Endothelial cell of umbilical vein (primary cell): ENCODE measurements around the gene CHTOP. TPM values are rescaled to one million over a fixed set of nuclear protein-coding genes. Genes with fewer than 3 reads are reported as not detected.

Source experiments
- BruUV-seq: library from RNA; stranded (reverse); fragments of 400-500 nt; replicated peaks from 2 replicates; lab custom pipeline; 2021; lab: Mats Ljungman, UMichigan
- CTCF ChIA-PET: fragments of 300-600, 350-600 bp; sonication (Branson Sonifier 250); formaldehyde crosslinking; loops from one replicate; lab custom pipeline; 2021; ENCODE audit warnings: antibody characterized with exemption, inconsistent platforms; lab: Charles Lee
- POLR2A ChIA-PET: fragments of 300-600, 350-600 bp; sonication (Branson Sonifier 250); formaldehyde crosslinking; loops from one replicate; lab custom pipeline; 2021; ENCODE audit warnings: antibody characterized with exemption, inconsistent platforms; lab: Charles Lee
- DNase-seq: peaks from one replicate; pipeline ENCODE4 v3.0.0-alpha.2; 2011; ENCODE audit warnings: low read depth, low spot score
- FAIRE-seq: peaks from 2 replicates; lab custom pipeline; 2011; peaks lifted over from hg19 to GRCh38; lab: Jason Lieb, UNC
- H2AFZ ChIP-seq: 2 replicates; pipeline ENCODE4 v1.6.0; 2012; ENCODE audit warnings: low read depth, low read length, control low read depth, inconsistent platforms
- H3K27ac ChIP-seq: 2 replicates; pipeline ENCODE4 v1.5.1; 2011; ENCODE audit warnings: low read depth, mild to moderate bottlenecking, control low read depth, low read length, moderate library complexity; ENCODE audit not compliant: insufficient read depth
- H3K27me3 ChIP-seq, 2 experiments: 2 replicates each; pipeline versions ENCODE4 v1.6.0 to v1.6.1; 2011; ENCODE audit warnings: low read length in 2 of 2, mixed read lengths in 1 of 2; ENCODE audit not compliant: control insufficient read depth in 2 of 2, insufficient read depth in 2 of 2
- H3K36me3 ChIP-seq, 2 experiments: 2 replicates in 1 of 2; 3 replicates in 1 of 2; pipeline ENCODE4 v1.5.1; 2011; ENCODE audit warnings: low read length in 2 of 2, mild to moderate bottlenecking in 1 of 2, moderate library complexity in 1 of 2; ENCODE audit not compliant: control insufficient read depth in 2 of 2, insufficient read depth in 2 of 2; ENCODE audit errors: extremely low read depth in 1 of 2
- H3K4me1 ChIP-seq: 3 replicates; pipeline ENCODE4 v1.5.1; 2011; ENCODE audit warnings: mild to moderate bottlenecking, low read length; ENCODE audit not compliant: control insufficient read depth, insufficient read depth; ENCODE audit errors: extremely low read depth
- H3K4me2 ChIP-seq: 2 replicates; pipeline ENCODE4 v1.6.1; 2011; ENCODE audit warnings: low read length, control low read depth, mixed read lengths; ENCODE audit not compliant: insufficient read depth
- H3K4me3 ChIP-seq, 3 experiments: fragments of 200-600 bp in 1 of 3; sonication (generic), shearing (Covaris generic) in 1 of 3; replicated peaks in 1 of 3; 2 replicates each; pipeline ENCODE4 v1.5.1; 2011 to 2016; ENCODE audit warnings: control low read depth in 3 of 3, low read length in 3 of 3, mild to moderate bottlenecking in 2 of 3, inconsistent platforms in 1 of 3, low read depth in 1 of 3, moderate library complexity in 1 of 3; ENCODE audit not compliant: insufficient read depth in 1 of 3
- H3K79me2 ChIP-seq: 2 replicates; pipeline ENCODE4 v1.6.0; 2012; ENCODE audit warnings: low read length, inconsistent platforms; ENCODE audit not compliant: control insufficient read depth, insufficient read depth
- H3K9ac ChIP-seq: replicated peaks from 2 replicates; pipeline ENCODE3; 2011; ENCODE audit warnings: low read length, control low read depth; ENCODE audit not compliant: insufficient read depth; ENCODE audit errors: extremely low read depth
- H3K9me1 ChIP-seq: replicated peaks from 3 replicates; pipeline ENCODE4 v1.6.0; 2011; ENCODE audit warnings: mild to moderate bottlenecking, low read length; ENCODE audit not compliant: control insufficient read depth, insufficient read depth; ENCODE audit errors: extremely low read depth
- H3K9me3 ChIP-seq: replicated peaks from 2 replicates; pipeline ENCODE4 v1.5.1; 2012; ENCODE audit warnings: low read length, inconsistent platforms; ENCODE audit not compliant: control insufficient read depth, insufficient read depth
- H4K20me1 ChIP-seq: replicated peaks from 2 replicates; pipeline ENCODE3; 2011; ENCODE audit warnings: mild to moderate bottlenecking, low read length; ENCODE audit not compliant: control insufficient read depth, insufficient read depth; ENCODE audit errors: extremely low read depth
- CTCF ChIP-seq, 2 donors: IDR thresholded peaks; 1 replicate in 1 of 2; 2 replicates in 1 of 2; pipeline ENCODE4 v1.5.1; 2011; ENCODE audit warnings: low read length in 2 of 2, mild to moderate bottlenecking in 2 of 2, moderate library complexity in 2 of 2, control low read depth in 1 of 2, inconsistent platforms in 1 of 2, low read depth in 1 of 2; ENCODE audit not compliant: insufficient read depth in 1 of 2; ENCODE audit errors: extremely low read depth in 1 of 2
- EZH2 ChIP-seq: IDR thresholded peaks from 2 replicates; pipeline ENCODE4 v1.6.1; 2012; ENCODE audit warnings: borderline replicate concordance, low read depth, mild to moderate bottlenecking, moderate library complexity, low read length, inconsistent platforms; ENCODE audit not compliant: severe bottlenecking
- FOS ChIP-seq: IDR thresholded peaks from 2 replicates; pipeline ENCODE4 v1.6.1; 2011; ENCODE audit warnings: mild to moderate bottlenecking, low read length, moderate library complexity, borderline replicate concordance; ENCODE audit not compliant: insufficient read depth
- GATA2 ChIP-seq: IDR thresholded peaks from 2 replicates; pipeline ENCODE4 v1.7.0; 2011; ENCODE audit warnings: low read depth, mild to moderate bottlenecking, moderate library complexity, mixed read lengths, low read length; ENCODE audit not compliant: insufficient read length, insufficient read depth
- JUN ChIP-seq: IDR thresholded peaks from 2 replicates; pipeline ENCODE4 v1.6.1; 2011; ENCODE audit warnings: borderline replicate concordance, low read depth; ENCODE audit not compliant: insufficient read length, insufficient read depth
- MAX ChIP-seq: IDR thresholded peaks from 2 replicates; pipeline ENCODE4 v1.6.1; 2011; ENCODE audit not compliant: insufficient read depth, insufficient read length
- MYC ChIP-seq: IDR thresholded peaks from one replicate; pipeline ENCODE4 v1.6.1; 2011; ENCODE audit warnings: mild to moderate bottlenecking, low read depth, low read length
- POLR2A ChIP-seq: IDR thresholded peaks from 2 replicates; pipeline ENCODE4 v1.6.1; 2012; ENCODE audit warnings: low read depth, mild to moderate bottlenecking, control low read depth, low read length
- POLR2AphosphoS5 ChIP-seq: IDR thresholded peaks from 2 replicates; pipeline ENCODE4 v1.6.1; 2012; ENCODE audit warnings: low read depth, mild to moderate bottlenecking, control low read depth, low read length, moderate library complexity; ENCODE audit not compliant: insufficient read depth
- dilution Hi-C: fragments of 300-500 bp; cut with MboI; formaldehyde crosslinking; loops from one replicate; pipeline ENCODE4 v1.15.0; 2019; ENCODE audit warnings: low sequenced_read_pairs; ENCODE audit not compliant: extremely low pct_ligation_motif_present
- intact Hi-C: fragments of 100-400 bp; cut with micrococcal nuclease; formaldehyde crosslinking; loops from one replicate; pipeline ENCODE4 v1.10.0; 2022
- polyA plus RNA-seq, 4 experiments: library from polyadenylated mRNA; depleted of rRNA in 3 of 4; stranded (reverse) in 3 of 4; unstranded in 1 of 4; fragments of >200 nt; gene quantifications; 2 replicates each; pipeline versions ENCODE4 v1.2.1 to v1.2.3, GENCODE V29; 2011 to 2012; ENCODE audit warnings: missing spikeins in 1 of 4
- total RNA-seq: library from RNA; stranded (reverse); gene quantifications from 2 replicates; pipeline ENCODE4 v1.2.3, GENCODE V29; 2021

Gene CHTOP
- total and polyA plus RNA-seq, 2 donors (not counting 3 experiments of a cell fraction or from before 2014, with no cell fraction given): 62.0 to 74.4 TPM

- H3K79me2 ChIP-seq: peaks cover 13% of the 10 kb centered on the region
- peaks cover 7% of the 10 kb centered on the region for H3K4me1 ChIP-seq
- intact Hi-C loops: loop anchor here (2.0 kb wide), 1 partner anchor 25 kb away; the partner anchor contains the start of gene CHTOP
- CTCF ChIA-PET: interaction anchor here (1.0 to 2.2 kb wide), 4 partner anchors 33 to 149 kb away, joined by 4 to 13 read pairs (median 4); partner anchors contain the start of gene S100A13
- H3K27me3 ChIP-seq: no peaks in the 10 kb centered on the region
- no peak overlapping the region for H3K27ac ChIP-seq
- FAIRE-seq (no peak), DNase-seq (no peak)
- no peak overlapping the region for H2AFZ ChIP-seq
- peak overlapping the region; percentile 90 for H3K4me2 ChIP-seq
- H3K4me3 ChIP-seq: peak overlapping the region in 1 of 3 experiments; percentile 91
- dilution Hi-C loops: no loop called here
- no peaks in the 10 kb centered on the region for H3K9me1 ChIP-seq
- no peaks in the 10 kb centered on the region for H4K20me1 ChIP-seq
- TF ChIP-seq JUN (no peak), GATA2 (no peak), MYC (no peak), MAX (no peak), CTCF (IDR thresholded peaks at IDR 0.05; ENCODE audit: extremely low read depth in 1 of 2, insufficient read depth in 1 of 2, low read depth in 1 of 2, low read length in 2 of 2) (no peak), FOS (no peak), POLR2A (no peak), POLR2AphosphoS5 (no peak), EZH2 (no peak)
- no peaks in the 10 kb centered on the region for H3K9me3 ChIP-seq
- BruUV-seq: no TSS peak
- POLR2A ChIA-PET: interaction anchor here (1.3 kb wide), 2 partner anchors 11 to 26 kb away, joined by 3 to 4 read pairs; partner anchors contain the start of gene CHTOP
- peaks cover 20 to 25% of the 10 kb centered on the region in 2 experiments for H3K36me3 ChIP-seq
- H3K9ac ChIP-seq: no peak overlapping the region
Observed at GRCh38 chr1:153659656-153660055, 25.8 kb downstream of the CHTOP start.
